Keratinocyte (primary cell): ENCODE measurements around the gene DHX35. TPM values are rescaled to one million over a fixed set of nuclear protein-coding genes. Genes with fewer than 3 reads are reported as not detected.

ENCODE experiments used
- DNase-seq: peaks from one replicate; pipeline ENCODE4 v3.0.0-alpha.2; 2011; ENCODE audit warnings: low read depth, missing footprints, low spot score
- FAIRE-seq: peaks from 2 replicates; lab custom pipeline; 2011; peaks lifted over from hg19 to GRCh38; lab: Jason Lieb, UNC
- H2AFZ ChIP-seq: 2 replicates; pipeline ENCODE4 v1.6.0; 2012; ENCODE audit warnings: low read length, control low read depth, inconsistent platforms; ENCODE audit not compliant: control insufficient read depth
- H3K27ac ChIP-seq: 2 replicates; pipeline ENCODE4 v1.5.1; 2011; ENCODE audit warnings: low read length; ENCODE audit not compliant: control insufficient read depth, insufficient read depth
- H3K27me3 ChIP-seq: 3 replicates; pipeline ENCODE4 v1.6.0; 2011; ENCODE audit warnings: low read length; ENCODE audit not compliant: control insufficient read depth, insufficient read depth; ENCODE audit errors: extremely low read depth
- H3K36me3 ChIP-seq, 2 experiments: 2 replicates in 1 of 2; 3 replicates in 1 of 2; pipeline ENCODE4 v1.5.1; 2011; ENCODE audit warnings: low read length in 2 of 2, mild to moderate bottlenecking in 1 of 2; ENCODE audit not compliant: control insufficient read depth in 2 of 2, insufficient read depth in 2 of 2; ENCODE audit errors: extremely low read depth in 1 of 2
- H3K4me1 ChIP-seq: 3 replicates; pipeline ENCODE4 v1.5.1; 2011; ENCODE audit warnings: low read length; ENCODE audit not compliant: control insufficient read depth, insufficient read depth; ENCODE audit errors: extremely low read depth
- H3K4me2 ChIP-seq: 3 replicates; pipeline ENCODE4 v1.6.0; 2011; ENCODE audit warnings: low read depth, low read length; ENCODE audit not compliant: control insufficient read depth, insufficient read depth; ENCODE audit errors: extremely low read depth
- H3K4me3 ChIP-seq, 3 experiments: fragments of 200-600 bp in 1 of 3; sonication (generic) in 1 of 3; 2 replicates in 2 of 3; 3 replicates in 1 of 3; pipeline ENCODE4 v1.5.1; 2011 to 2016; ENCODE audit warnings: low read length in 3 of 3, mild to moderate bottlenecking in 3 of 3, control low read depth in 2 of 3, inconsistent platforms in 1 of 3, low read depth in 1 of 3, mixed read lengths in 1 of 3, mixed run types in 1 of 3, moderate library complexity in 1 of 3; ENCODE audit not compliant: control insufficient read depth in 2 of 3, insufficient read depth in 2 of 3; ENCODE audit errors: extremely low read depth in 1 of 3
- H3K79me2 ChIP-seq: 2 replicates; pipeline ENCODE4 v1.6.0; 2012; ENCODE audit warnings: low read length; ENCODE audit not compliant: control insufficient read depth, insufficient read depth
- H3K9ac ChIP-seq: 3 replicates; pipeline ENCODE4 v1.6.0; 2011; ENCODE audit warnings: low read length; ENCODE audit not compliant: control insufficient read depth, insufficient read depth; ENCODE audit errors: extremely low read depth
- H3K9me1 ChIP-seq: 3 replicates; pipeline ENCODE4 v1.6.0; 2011; ENCODE audit warnings: low read length; ENCODE audit not compliant: control insufficient read depth, insufficient read depth; ENCODE audit errors: extremely low read depth
- H3K9me3 ChIP-seq: 2 replicates; pipeline ENCODE4 v1.5.1; 2012; ENCODE audit warnings: low read depth, low read length; ENCODE audit not compliant: control insufficient read depth
- H4K20me1 ChIP-seq: 3 replicates; pipeline ENCODE4 v1.6.0; 2011; ENCODE audit warnings: low read length; ENCODE audit not compliant: control insufficient read depth, insufficient read depth; ENCODE audit errors: extremely low read depth
- CTCF ChIP-seq, 3 experiments: IDR thresholded peaks in 1 of 3; conservative IDR thresholded peaks in 1 of 3; optimal IDR thresholded peaks in 1 of 3; 2 replicates in 2 of 3; 3 replicates in 1 of 3; pipeline versions ENCODE3 to v1.5.1; 2011; ENCODE audit warnings: low read length in 3 of 3, mild to moderate bottlenecking in 3 of 3, moderate library complexity in 2 of 3, control low read depth in 1 of 3, inconsistent platforms in 1 of 3; ENCODE audit not compliant: insufficient read depth in 2 of 3; ENCODE audit errors: extremely low read depth in 1 of 3
- EZH2 ChIP-seq: IDR thresholded peaks from one replicate; pipeline ENCODE4 v1.6.1; 2012; ENCODE audit warnings: inconsistent platforms, mild to moderate bottlenecking, low read length, moderate library complexity
- dilution Hi-C: fragments of 300-500 bp; cut with MboI; formaldehyde crosslinking; loops from one replicate; pipeline ENCODE4 v1.7.0; 2020; ENCODE audit warnings: low sequenced_read_pairs; ENCODE audit not compliant: extremely low pct_ligation_motif_present
- polyA plus RNA-seq, 5 experiments: library from polyadenylated mRNA; depleted of rRNA in 3 of 5; stranded (reverse) in 3 of 5; stranded (forward) in 1 of 5; unstranded in 1 of 5; fragments of >200 nt; gene quantifications; 1 replicate in 1 of 5; 2 replicates in 3 of 5; 3 replicates in 1 of 5; pipeline versions ENCODE4 v1.2.1 to v1.2.3, GENCODE V29; 2011 to 2012; ENCODE audit warnings: missing spikeins in 2 of 5, low read depth in 1 of 5, low replicate concordance in 1 of 5

The DHX35 gene
- polyA plus RNA-seq, 1 donor (not counting 4 experiments of a cell fraction or from before 2014, with no cell fraction given): 9.8 TPM

- peak within 1 kb of the TSS; percentile 67 for H3K27ac ChIP-seq
- peak within 1 kb of the TSS; percentile 81 for H3K9ac ChIP-seq
- no peak for FAIRE-seq
- DNase-seq: peak; percentile 90
- H4K20me1 ChIP-seq: no peaks in the 10 kb centered on the region
- peaks cover 46% of the 10 kb centered on the region for H3K79me2 ChIP-seq
- peak within 1 kb of the TSS; percentile 68 to 88 (median 82) for H3K4me3 ChIP-seq
- H3K27me3 ChIP-seq: no peaks in the 10 kb centered on the region
- H3K9me1 ChIP-seq: no peaks in the 10 kb centered on the region
- H3K4me2 ChIP-seq: peak within 1 kb of the TSS; percentile 77
- peaks cover 23% of the 10 kb centered on the region for H3K4me1 ChIP-seq
- TF ChIP-seq EZH2 (no peak), CTCF (optimal IDR thresholded peaks at IDR 0.05 in 1 of 3, IDR thresholded peaks at IDR 0.05 in 1 of 3, conservative IDR thresholded peaks at IDR 0.05 in 1 of 3; ENCODE audit: extremely low read depth in 1 of 3, insufficient read depth in 2 of 3, low read length in 3 of 3) (no peak)
- H3K9me3 ChIP-seq: no peaks in the 10 kb centered on the region
- H2AFZ ChIP-seq: peak within 1 kb of the TSS; percentile 87
- peaks cover 0 to 3% of the 10 kb centered on the region in 2 experiments for H3K36me3 ChIP-seq
- dilution Hi-C loops: no loop called here
Measured at GRCh38 chr20:38926142-38926933, 35.8 kb upstream of the DHX35 start, which contains the start of gene FAM83D. TSS of gene FAM83D (plus strand) at chr20:38926417. CDS start at chr20:38926443, 26 bp downstream.

- no peaks in the 10 kb centered on the region for H4K20me1 ChIP-seq
- peaks cover 54% of the 10 kb centered on the region for H3K79me2 ChIP-seq
- TF ChIP-seq CTCF (optimal IDR thresholded peaks at IDR 0.05 in 1 of 3, IDR thresholded peaks at IDR 0.05 in 1 of 3, conservative IDR thresholded peaks at IDR 0.05 in 1 of 3; ENCODE audit: extremely low read depth in 1 of 3, insufficient read depth in 2 of 3, low read length in 3 of 3) (no peak), EZH2 (no peak)
- peak overlapping the region; percentile 68 to 88 (median 82) for H3K4me3 ChIP-seq
- no peaks in the 10 kb centered on the region for H3K9me1 ChIP-seq
- dilution Hi-C loops: no loop called here
- peak overlapping the region; percentile 87 for H2AFZ ChIP-seq
- FAIRE-seq (no peak), DNase-seq (no peak)
- no peaks in the 10 kb centered on the region for H3K9me3 ChIP-seq
- peak overlapping the region; percentile 77 for H3K4me2 ChIP-seq
- H3K27me3 ChIP-seq: no peaks in the 10 kb centered on the region
- peak overlapping the region; percentile 81 for H3K9ac ChIP-seq
- peaks cover 23% of the 10 kb centered on the region for H3K4me1 ChIP-seq
- peaks cover 0 to 3% of the 10 kb centered on the region in 2 experiments for H3K36me3 ChIP-seq
- H3K27ac ChIP-seq: peak overlapping the region; percentile 67
Measured at GRCh38 chr20:38926934-38927616, 35.1 kb upstream of the DHX35 start.
